ENCODE results near the gene IWS1.

The IWS1 gene

GRCh38 chr2:127561371-127561770, 35.1 kb upstream of the IWS1 start:
- peaks cover 2% of the 10 kb centered on the region for H3K27me3 ChIP-seq (replicated peaks; ENCODE audit: control insufficient read depth, insufficient read depth, low read length, poor library complexity, severe bottlenecking)

DNA sequence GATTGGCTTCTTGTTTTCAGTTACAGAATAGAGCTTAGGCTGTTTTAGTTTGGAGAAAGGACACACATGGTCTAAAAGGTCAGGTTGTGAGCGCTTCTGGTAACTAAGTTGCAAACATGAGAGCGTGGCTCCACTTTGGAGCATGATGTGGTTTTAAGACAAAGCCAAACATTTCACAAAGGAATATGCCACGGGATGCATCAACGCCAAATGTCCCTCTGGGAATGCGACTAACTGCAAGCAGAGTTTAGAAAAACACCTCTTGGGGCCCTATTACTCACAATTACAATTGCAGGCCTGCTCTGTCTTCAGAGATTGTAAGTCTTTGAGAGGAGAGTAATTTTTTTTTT, 34.6 kb upstream of the IWS1 start:
- no peak overlapping the region for H3K27ac ChIP-seq (ENCODE audit: insufficient read depth, low read length, poor library complexity, severe bottlenecking)
- H3K27me3 ChIP-seq (replicated peaks; ENCODE audit: control insufficient read depth, insufficient read depth, low read length, poor library complexity, severe bottlenecking): peaks cover 2% of the 10 kb centered on the region
- no peak overlapping the region for H3K4me3 ChIP-seq (ENCODE audit: insufficient read depth, low read depth, low read length, poor library complexity, severe bottlenecking)
- no peak for DNase-seq
- H3K4me1 ChIP-seq (ENCODE audit: control insufficient read depth, insufficient read depth, low read length, poor library complexity, severe bottlenecking): no peaks in the 10 kb centered on the region
- H3K36me3 ChIP-seq (ENCODE audit: control insufficient read depth, insufficient read depth, low read length): no peaks in the 10 kb centered on the region
- no peaks in the 10 kb centered on the region for H3K9me3 ChIP-seq (ENCODE audit: control insufficient read depth, low read length)

More at GRCh38 chr2:127561371-127561770, 35.1 kb upstream of the IWS1 start:
- Histone ChIP-seq H3K27ac (ENCODE audit: insufficient read depth, low read length, poor library complexity, severe bottlenecking) (no peak overlapping the region), H3K4me1 (ENCODE audit: control insufficient read depth, insufficient read depth, low read length, poor library complexity, severe bottlenecking) (no peaks in the 10 kb centered on the region), H3K9me3 (ENCODE audit: control insufficient read depth, low read length) (no peaks in the 10 kb centered on the region), H3K4me3 (ENCODE audit: insufficient read depth, low read depth, low read length, poor library complexity, severe bottlenecking) (no peak overlapping the region), H3K36me3 (ENCODE audit: control insufficient read depth, insufficient read depth, low read length) (no peaks in the 10 kb centered on the region)
- no peak for DNase-seq

DNA sequence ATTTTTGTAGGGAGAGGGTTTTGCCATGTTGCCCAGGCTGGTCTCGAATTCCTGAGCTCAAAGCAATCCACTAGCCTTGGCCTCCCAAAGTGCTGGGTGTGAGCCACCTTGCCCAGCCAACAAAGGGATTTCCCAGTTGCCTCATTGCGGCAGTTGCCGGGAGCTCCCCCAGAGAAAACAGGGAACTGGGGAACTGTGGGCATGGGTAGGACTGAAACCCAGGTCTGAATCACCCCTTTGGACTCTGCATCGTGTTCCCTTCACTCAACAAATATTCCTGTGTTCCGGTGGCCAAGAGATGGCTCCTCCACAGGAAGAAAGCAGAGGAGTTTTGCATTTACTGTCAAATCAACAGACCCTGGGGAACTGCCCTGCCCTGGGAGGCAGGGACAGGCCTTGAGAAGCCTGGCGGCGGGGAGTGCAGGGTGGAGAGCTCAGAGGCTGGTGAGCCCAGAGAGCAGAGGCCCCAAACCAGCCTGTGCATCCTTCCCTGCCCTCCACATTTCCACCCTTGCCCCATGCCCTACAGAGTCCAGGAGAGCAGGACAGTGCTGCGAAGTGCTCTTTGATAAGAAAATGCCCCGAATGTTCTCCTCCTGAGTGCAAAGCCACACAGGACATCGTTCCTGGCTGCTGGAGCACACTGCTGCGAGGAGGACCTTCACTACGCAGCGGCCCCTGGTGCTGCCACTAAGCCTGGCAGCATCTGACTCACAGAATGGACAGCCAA, 34.1 kb upstream of the IWS1 start:
- Histone ChIP-seq H3K36me3 (ENCODE audit: control insufficient read depth, insufficient read depth, low read length) (no peaks in the 10 kb centered on the region), H3K4me3 (ENCODE audit: insufficient read depth, low read depth, low read length, poor library complexity, severe bottlenecking) (no peak overlapping the region), H3K27ac (ENCODE audit: insufficient read depth, low read length, poor library complexity, severe bottlenecking) (no peak overlapping the region), H3K4me1 (ENCODE audit: control insufficient read depth, insufficient read depth, low read length, poor library complexity, severe bottlenecking) (no peaks in the 10 kb centered on the region), H3K9me3 (ENCODE audit: control insufficient read depth, low read length) (no peaks in the 10 kb centered on the region), H3K27me3 (replicated peaks; ENCODE audit: control insufficient read depth, insufficient read depth, low read length, poor library complexity, severe bottlenecking) (peaks cover 2% of the 10 kb centered on the region)
- DNase-seq: no peak

- H3K4me1 ChIP-seq (ENCODE audit: control insufficient read depth, insufficient read depth, low read length, poor library complexity, severe bottlenecking): no peaks in the 10 kb centered on the region
- H3K27ac ChIP-seq (ENCODE audit: insufficient read depth, low read length, poor library complexity, severe bottlenecking): no peak overlapping the region
- peaks cover 2% of the 10 kb centered on the region for H3K27me3 ChIP-seq (replicated peaks; ENCODE audit: control insufficient read depth, insufficient read depth, low read length, poor library complexity, severe bottlenecking)
- no peak for DNase-seq
- no peak overlapping the region for H3K4me3 ChIP-seq (ENCODE audit: insufficient read depth, low read depth, low read length, poor library complexity, severe bottlenecking)
- H3K9me3 ChIP-seq (ENCODE audit: control insufficient read depth, low read length): no peaks in the 10 kb centered on the region
- no peaks in the 10 kb centered on the region for H3K36me3 ChIP-seq (ENCODE audit: control insufficient read depth, insufficient read depth, low read length)
Measured at GRCh38 chr2:127559454-127559853, 33.2 kb upstream of the IWS1 start.

GRCh38 chr2:127558911-127559310, 32.6 kb upstream of the IWS1 start:
- no peaks in the 10 kb centered on the region for H3K9me3 ChIP-seq (ENCODE audit: control insufficient read depth, low read length)
- no peaks in the 10 kb centered on the region for H3K4me1 ChIP-seq (ENCODE audit: control insufficient read depth, insufficient read depth, low read length, poor library complexity, severe bottlenecking)
- no peaks in the 10 kb centered on the region for H3K36me3 ChIP-seq (ENCODE audit: control insufficient read depth, insufficient read depth, low read length)
- H3K27ac ChIP-seq (ENCODE audit: insufficient read depth, low read length, poor library complexity, severe bottlenecking): no peak overlapping the region
- no peak overlapping the region for H3K4me3 ChIP-seq (ENCODE audit: insufficient read depth, low read depth, low read length, poor library complexity, severe bottlenecking)
- DNase-seq: no peak
- H3K27me3 ChIP-seq (replicated peaks; ENCODE audit: control insufficient read depth, insufficient read depth, low read length, poor library complexity, severe bottlenecking): peaks cover 2% of the 10 kb centered on the region

- Histone ChIP-seq H3K9me3 (ENCODE audit: control insufficient read depth, low read length) (no peaks in the 10 kb centered on the region), H3K27ac (ENCODE audit: insufficient read depth, low read length, poor library complexity, severe bottlenecking) (no peak overlapping the region), H3K27me3 (replicated peaks; ENCODE audit: control insufficient read depth, insufficient read depth, low read length, poor library complexity, severe bottlenecking) (no peaks in the 10 kb centered on the region), H3K4me1 (ENCODE audit: control insufficient read depth, insufficient read depth, low read length, poor library complexity, severe bottlenecking) (no peaks in the 10 kb centered on the region), H3K4me3 (ENCODE audit: insufficient read depth, low read depth, low read length, poor library complexity, severe bottlenecking) (no peak overlapping the region), H3K36me3 (ENCODE audit: control insufficient read depth, insufficient read depth, low read length) (no peaks in the 10 kb centered on the region)
- no peak for DNase-seq
Measured at GRCh38 chr2:127552846-127553245, 26.6 kb upstream of the IWS1 start.

- Histone ChIP-seq H3K27ac (ENCODE audit: insufficient read depth, low read length, poor library complexity, severe bottlenecking) (no peak overlapping the region), H3K27me3 (replicated peaks; ENCODE audit: control insufficient read depth, insufficient read depth, low read length, poor library complexity, severe bottlenecking) (no peaks in the 10 kb centered on the region), H3K36me3 (ENCODE audit: control insufficient read depth, insufficient read depth, low read length) (no peaks in the 10 kb centered on the region), H3K4me3 (ENCODE audit: insufficient read depth, low read depth, low read length, poor library complexity, severe bottlenecking) (no peak overlapping the region), H3K9me3 (ENCODE audit: control insufficient read depth, low read length) (no peaks in the 10 kb centered on the region), H3K4me1 (ENCODE audit: control insufficient read depth, insufficient read depth, low read length, poor library complexity, severe bottlenecking) (no peaks in the 10 kb centered on the region)
- DNase-seq: no peak
Measured at GRCh38 chr2:127552336-127552735, 26.0 kb upstream of the IWS1 start.

- DNase-seq: no peak
- Histone ChIP-seq H3K4me1 (ENCODE audit: control insufficient read depth, insufficient read depth, low read length, poor library complexity, severe bottlenecking) (no peaks in the 10 kb centered on the region), H3K4me3 (ENCODE audit: insufficient read depth, low read depth, low read length, poor library complexity, severe bottlenecking) (no peak overlapping the region), H3K9me3 (ENCODE audit: control insufficient read depth, low read length) (no peaks in the 10 kb centered on the region), H3K36me3 (ENCODE audit: control insufficient read depth, insufficient read depth, low read length) (no peaks in the 10 kb centered on the region), H3K27ac (ENCODE audit: insufficient read depth, low read length, poor library complexity, severe bottlenecking) (no peak overlapping the region), H3K27me3 (replicated peaks; ENCODE audit: control insufficient read depth, insufficient read depth, low read length, poor library complexity, severe bottlenecking) (no peaks in the 10 kb centered on the region)
Measured at GRCh38 chr2:127551221-127551930, 25.1 kb upstream of the IWS1 start.

GRCh38 chr2:127546797-127547196, 20.5 kb upstream of the IWS1 start:
- no peaks in the 10 kb centered on the region for H3K4me1 ChIP-seq (ENCODE audit: control insufficient read depth, insufficient read depth, low read length, poor library complexity, severe bottlenecking)

GRCh38 chr2:127545796-127546195, 19.5 kb upstream of the IWS1 start:
- Histone ChIP-seq H3K9me3 (ENCODE audit: control insufficient read depth, low read length) (no peaks in the 10 kb centered on the region), H3K4me1 (ENCODE audit: control insufficient read depth, insufficient read depth, low read length, poor library complexity, severe bottlenecking) (no peaks in the 10 kb centered on the region), H3K4me3 (ENCODE audit: insufficient read depth, low read depth, low read length, poor library complexity, severe bottlenecking) (no peak overlapping the region), H3K27me3 (replicated peaks; ENCODE audit: control insufficient read depth, insufficient read depth, low read length, poor library complexity, severe bottlenecking) (no peaks in the 10 kb centered on the region), H3K36me3 (ENCODE audit: control insufficient read depth, insufficient read depth, low read length) (no peaks in the 10 kb centered on the region), H3K27ac (ENCODE audit: insufficient read depth, low read length, poor library complexity, severe bottlenecking) (no peak overlapping the region)
- no peak for DNase-seq

More at GRCh38 chr2:127546797-127547196, 20.5 kb upstream of the IWS1 start:
- no peak for DNase-seq
- Histone ChIP-seq H3K27ac (ENCODE audit: insufficient read depth, low read length, poor library complexity, severe bottlenecking) (no peak overlapping the region), H3K4me3 (ENCODE audit: insufficient read depth, low read depth, low read length, poor library complexity, severe bottlenecking) (no peak overlapping the region), H3K36me3 (ENCODE audit: control insufficient read depth, insufficient read depth, low read length) (no peaks in the 10 kb centered on the region), H3K9me3 (ENCODE audit: control insufficient read depth, low read length) (no peaks in the 10 kb centered on the region), H3K27me3 (replicated peaks; ENCODE audit: control insufficient read depth, insufficient read depth, low read length, poor library complexity, severe bottlenecking) (no peaks in the 10 kb centered on the region)

Data from effector memory CD4-positive, alpha-beta T cell (primary cell).